HG02623 (cell line): ENCODE data around the gene LRRC25.
A peak's percentile ranks its signal among the peaks of the same experiment; 100 is the strongest.

Experiments used
- ATAC-seq: cut with Tn5 transposase; IDR thresholded peaks from one replicate; pipeline ENCODE4 v1.9.1; 2021; ENCODE audit warnings: moderate library complexity; ENCODE audit not compliant: unreplicated experiment

LRRC25 gene

GRCh38 chr19:18435842-18436670, 38.6 kb upstream of the LRRC25 start:
- ATAC-seq: no peak

- ATAC-seq: no peak
Observed at GRCh38 chr19:18435178-18435841, 37.9 kb upstream of the LRRC25 start.

GRCh38 chr19:18434411-18435175, 37.2 kb upstream of the LRRC25 start:
- no peak for ATAC-seq

- no peak for ATAC-seq
Observed at GRCh38 chr19:18433735-18434398, 36.4 kb upstream of the LRRC25 start.

- ATAC-seq: no peak
Observed at GRCh38 chr19:18433015-18433691, 35.7 kb upstream of the LRRC25 start.

- ATAC-seq: no peak
Observed at GRCh38 chr19:18432275-18433014, 35.0 kb upstream of the LRRC25 start.

GRCh38 chr19:18431351-18432197, 34.2 kb upstream of the LRRC25 start:
- no peak for ATAC-seq

- ATAC-seq: no peak
Observed at GRCh38 chr19:18430417-18431144, 33.2 kb upstream of the LRRC25 start.

GRCh38 chr19:18429717-18430416, 32.4 kb upstream of the LRRC25 start:
- ATAC-seq: no peak

GRCh38 chr19:18428787-18429674, 31.6 kb upstream of the LRRC25 start:
- ATAC-seq: peak; percentile 62

GRCh38 chr19:18428173-18428786, 30.9 kb upstream of the LRRC25 start:
- ATAC-seq: no peak

- no peak for ATAC-seq
Observed at GRCh38 chr19:18427743-18428113, 30.3 kb upstream of the LRRC25 start.

GRCh38 chr19:18427080-18427742, 29.8 kb upstream of the LRRC25 start:
- no peak for ATAC-seq

- ATAC-seq: no peak
Observed at GRCh38 chr19:18426416-18426767, 29.0 kb upstream of the LRRC25 start.

- no peak for ATAC-seq
Observed at GRCh38 chr19:18425515-18426415, 28.3 kb upstream of the LRRC25 start.
